Measurements from ENCODE around the gene COQ8A.
A peak's percentile ranks its signal among the peaks of the same experiment; 100 is the strongest.

The COQ8A gene

GRCh38 chr1:226986496-226987178, 46.5 kb downstream of the COQ8A start:
- Histone ChIP-seq H3K27me3 (ENCODE audit: control insufficient read depth in 5 of 5, insufficient read depth in 4 of 5, low read length in 5 of 5) (no peaks in the 10 kb centered on the region), H3K9me3 (ENCODE audit: control insufficient read depth in 5 of 5, low read length in 5 of 5) (no peaks in the 10 kb centered on the region), H3K27ac (ENCODE audit: low read depth, low read length) (no peak overlapping the region), H3K4me3 (ENCODE audit: low read depth in 1 of 5, low read length in 5 of 5) (no peak overlapping the region), H3K36me3 (ENCODE audit: control insufficient read depth in 5 of 5, insufficient read depth in 5 of 5, low read length in 5 of 5) (peaks cover 0 to 69% (median 60%) of the 10 kb centered on the region in 5 donors), H3K9ac (ENCODE audit: low read length in 5 of 5) (no peak overlapping the region), H3K4me1 (ENCODE audit: control insufficient read depth in 5 of 5, insufficient read depth in 5 of 5, low read length in 5 of 5) (peaks cover 6 to 42% (median 22%) of the 10 kb centered on the region in 5 donors)

- no peak overlapping the region for H3K27ac ChIP-seq (ENCODE audit: low read depth, low read length)
- no peak overlapping the region for H3K4me3 ChIP-seq (ENCODE audit: low read depth in 1 of 5, low read length in 5 of 5)
- H3K36me3 ChIP-seq (ENCODE audit: control insufficient read depth in 5 of 5, insufficient read depth in 5 of 5, low read length in 5 of 5), result peaks cover 0 to 64% (median 55%) of the 10 kb centered on the region in 5 donors
- H3K9me3 ChIP-seq (ENCODE audit: control insufficient read depth in 5 of 5, low read length in 5 of 5), result no peaks in the 10 kb centered on the region
- H3K4me1 ChIP-seq (ENCODE audit: control insufficient read depth in 5 of 5, insufficient read depth in 5 of 5, low read length in 5 of 5), result peaks cover 6 to 42% (median 22%) of the 10 kb centered on the region in 5 donors
- no peaks in the 10 kb centered on the region for H3K27me3 ChIP-seq (ENCODE audit: control insufficient read depth in 5 of 5, insufficient read depth in 4 of 5, low read length in 5 of 5)
- H3K9ac ChIP-seq (ENCODE audit: low read length in 5 of 5), result no peak overlapping the region
Measured at GRCh38 chr1:226987179-226987536, 47.1 kb downstream of the COQ8A start.

GRCh38 chr1:226987623-226988333, 47.7 kb downstream of the COQ8A start:
- H3K27me3 ChIP-seq (ENCODE audit: control insufficient read depth in 5 of 5, insufficient read depth in 4 of 5, low read length in 5 of 5), result no peaks in the 10 kb centered on the region
- peaks cover 0 to 62% (median 50%) of the 10 kb centered on the region in 5 donors for H3K36me3 ChIP-seq (ENCODE audit: control insufficient read depth in 5 of 5, insufficient read depth in 5 of 5, low read length in 5 of 5)
- H3K4me3 ChIP-seq (ENCODE audit: low read depth in 1 of 5, low read length in 5 of 5), result no peak overlapping the region
- H3K27ac ChIP-seq (ENCODE audit: low read depth, low read length), result no peak overlapping the region
- H3K4me1 ChIP-seq (ENCODE audit: control insufficient read depth in 5 of 5, insufficient read depth in 5 of 5, low read length in 5 of 5), result peaks cover 6 to 42% (median 22%) of the 10 kb centered on the region in 5 donors
- H3K9ac ChIP-seq (ENCODE audit: low read length in 5 of 5), result no peak overlapping the region
- no peaks in the 10 kb centered on the region for H3K9me3 ChIP-seq (ENCODE audit: control insufficient read depth in 5 of 5, low read length in 5 of 5)

- Histone ChIP-seq H3K27me3 (ENCODE audit: control insufficient read depth in 5 of 5, insufficient read depth in 4 of 5, low read length in 5 of 5) (no peaks in the 10 kb centered on the region), H3K9ac (ENCODE audit: low read length in 5 of 5) (no peak overlapping the region), H3K27ac (ENCODE audit: low read depth, low read length) (peak overlapping the region; percentile 50), H3K36me3 (ENCODE audit: control insufficient read depth in 5 of 5, insufficient read depth in 5 of 5, low read length in 5 of 5) (peaks cover 0 to 59% (median 46%) of the 10 kb centered on the region in 5 donors), H3K4me3 (ENCODE audit: low read depth in 1 of 5, low read length in 5 of 5) (no peak overlapping the region), H3K9me3 (ENCODE audit: control insufficient read depth in 5 of 5, low read length in 5 of 5) (no peaks in the 10 kb centered on the region), H3K4me1 (ENCODE audit: control insufficient read depth in 5 of 5, insufficient read depth in 5 of 5, low read length in 5 of 5) (peaks cover 6 to 42% (median 22%) of the 10 kb centered on the region in 5 donors)
Measured at GRCh38 chr1:226988334-226988666, 48.2 kb downstream of the COQ8A start.

GRCh38 chr1:226989085-226989920, 49.2 kb downstream of the COQ8A start:
- peaks cover 0 to 55% (median 45%) of the 10 kb centered on the region in 5 donors for H3K36me3 ChIP-seq (ENCODE audit: control insufficient read depth in 5 of 5, insufficient read depth in 5 of 5, low read length in 5 of 5)
- H3K4me3 ChIP-seq (ENCODE audit: low read depth in 1 of 5, low read length in 5 of 5), result no peak overlapping the region
- no peaks in the 10 kb centered on the region for H3K9me3 ChIP-seq (ENCODE audit: control insufficient read depth in 5 of 5, low read length in 5 of 5)
- peak overlapping the region; percentile 50 for H3K27ac ChIP-seq (ENCODE audit: low read depth, low read length)
- peak overlapping the region in 1 of 5 donors; percentile 29 for H3K9ac ChIP-seq (ENCODE audit: low read length in 5 of 5)
- H3K27me3 ChIP-seq (ENCODE audit: control insufficient read depth in 5 of 5, insufficient read depth in 4 of 5, low read length in 5 of 5), result no peaks in the 10 kb centered on the region
- peaks cover 6 to 37% (median 22%) of the 10 kb centered on the region in 5 donors for H3K4me1 ChIP-seq (ENCODE audit: control insufficient read depth in 5 of 5, insufficient read depth in 5 of 5, low read length in 5 of 5)

DNA sequence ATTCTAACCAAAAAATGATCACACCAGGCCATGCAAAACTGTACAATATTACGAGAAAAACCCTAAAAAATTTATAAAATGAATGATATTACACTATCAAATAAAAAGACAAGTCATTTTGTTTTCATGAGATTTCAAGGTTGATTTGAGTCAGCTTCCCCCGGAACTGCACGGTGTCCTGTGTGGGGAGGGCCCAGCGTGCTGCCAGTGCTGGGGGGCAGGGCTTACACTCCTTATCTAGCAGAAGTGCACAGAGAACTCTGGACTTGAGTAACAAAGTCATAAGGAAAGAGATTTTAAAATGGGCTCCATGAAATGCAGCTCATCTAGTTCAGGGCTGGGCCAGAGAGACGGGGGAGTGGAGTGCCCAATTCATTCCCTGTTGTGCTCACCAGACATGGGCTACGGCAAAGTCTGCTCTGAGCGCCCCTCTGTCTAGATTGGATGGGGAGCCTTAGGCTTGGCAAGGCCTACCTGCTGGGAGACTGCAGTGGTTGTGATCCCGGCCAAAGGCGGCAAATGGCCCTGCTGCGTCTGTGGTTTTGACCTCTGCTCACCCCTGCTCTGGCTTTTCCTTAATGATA, 50.1 kb downstream of the COQ8A start:
- no peak overlapping the region for H3K4me3 ChIP-seq (ENCODE audit: low read depth in 1 of 5, low read length in 5 of 5)
- H3K9me3 ChIP-seq (ENCODE audit: control insufficient read depth in 5 of 5, low read length in 5 of 5), result no peaks in the 10 kb centered on the region
- H3K27me3 ChIP-seq (ENCODE audit: control insufficient read depth in 5 of 5, insufficient read depth in 4 of 5, low read length in 5 of 5), result no peaks in the 10 kb centered on the region
- H3K9ac ChIP-seq (ENCODE audit: low read length in 5 of 5), result no peak overlapping the region
- H3K36me3 ChIP-seq (ENCODE audit: control insufficient read depth in 5 of 5, insufficient read depth in 5 of 5, low read length in 5 of 5), result peaks cover 0 to 53% (median 44%) of the 10 kb centered on the region in 5 donors
- H3K4me1 ChIP-seq (ENCODE audit: control insufficient read depth in 5 of 5, insufficient read depth in 5 of 5, low read length in 5 of 5), result peaks cover 6 to 36% (median 27%) of the 10 kb centered on the region in 5 donors
- no peak overlapping the region for H3K27ac ChIP-seq (ENCODE audit: low read depth, low read length)

GRCh38 chr1:226991920-226992319, 51.8 kb downstream of the COQ8A start:
- Histone ChIP-seq H3K36me3 (ENCODE audit: control insufficient read depth in 5 of 5, insufficient read depth in 5 of 5, low read length in 5 of 5) (peaks cover 0 to 36% (median 32%) of the 10 kb centered on the region in 5 donors), H3K27ac (ENCODE audit: low read depth, low read length) (no peak overlapping the region), H3K9me3 (ENCODE audit: control insufficient read depth in 5 of 5, low read length in 5 of 5) (no peaks in the 10 kb centered on the region), H3K4me1 (ENCODE audit: control insufficient read depth in 5 of 5, insufficient read depth in 5 of 5, low read length in 5 of 5) (peaks cover 6 to 36% (median 27%) of the 10 kb centered on the region in 5 donors), H3K4me3 (ENCODE audit: low read depth in 1 of 5, low read length in 5 of 5) (no peak overlapping the region), H3K27me3 (ENCODE audit: control insufficient read depth in 5 of 5, insufficient read depth in 4 of 5, low read length in 5 of 5) (no peaks in the 10 kb centered on the region), H3K9ac (ENCODE audit: low read length in 5 of 5) (no peak overlapping the region)

GRCh38 chr1:226993814-226994585, 53.9 kb downstream of the COQ8A start:
- Histone ChIP-seq H3K9me3 (ENCODE audit: control insufficient read depth in 5 of 5, low read length in 5 of 5) (no peaks in the 10 kb centered on the region), H3K9ac (ENCODE audit: low read length in 5 of 5) (no peak overlapping the region), H3K36me3 (ENCODE audit: control insufficient read depth in 5 of 5, insufficient read depth in 5 of 5, low read length in 5 of 5) (peaks cover 0 to 26% (median 21%) of the 10 kb centered on the region in 5 donors), H3K4me1 (ENCODE audit: control insufficient read depth in 5 of 5, insufficient read depth in 5 of 5, low read length in 5 of 5) (peaks cover 0 to 15% (median 10%) of the 10 kb centered on the region in 5 donors), H3K27me3 (ENCODE audit: control insufficient read depth in 5 of 5, insufficient read depth in 4 of 5, low read length in 5 of 5) (no peaks in the 10 kb centered on the region), H3K4me3 (ENCODE audit: low read depth in 1 of 5, low read length in 5 of 5) (no peak overlapping the region), H3K27ac (ENCODE audit: low read depth, low read length) (no peak overlapping the region)

GRCh38 chr1:226994586-226995364, 54.7 kb downstream of the COQ8A start:
- Histone ChIP-seq H3K36me3 (ENCODE audit: control insufficient read depth in 5 of 5, insufficient read depth in 5 of 5, low read length in 5 of 5) (peaks cover 0 to 26% (median 21%) of the 10 kb centered on the region in 5 donors), H3K9me3 (ENCODE audit: control insufficient read depth in 5 of 5, low read length in 5 of 5) (no peaks in the 10 kb centered on the region), H3K4me3 (ENCODE audit: low read depth in 1 of 5, low read length in 5 of 5) (no peak overlapping the region), H3K9ac (ENCODE audit: low read length in 5 of 5) (no peak overlapping the region), H3K27ac (ENCODE audit: low read depth, low read length) (no peak overlapping the region), H3K27me3 (ENCODE audit: control insufficient read depth in 5 of 5, insufficient read depth in 4 of 5, low read length in 5 of 5) (no peaks in the 10 kb centered on the region), H3K4me1 (ENCODE audit: control insufficient read depth in 5 of 5, insufficient read depth in 5 of 5, low read length in 5 of 5) (peaks cover 0 to 12% (median 3%) of the 10 kb centered on the region in 5 donors)

All from subcutaneous abdominal adipose tissue (tissue), 5 donors.